RWPE1 (cell line): ENCODE data around the gene TRIM66.

Experiments
- CTCF ChIA-PET: fragments of 350-600 bp; sonication (Branson Sonifier 250); formaldehyde crosslinking; extraction: SDS; loops from one replicate; lab custom pipeline; 2021; lab: Yijun Ruan, JAX
- POLR2A ChIA-PET: fragments of 400-600 bp; formaldehyde crosslinking; extraction: SDS; loops from one replicate; lab custom pipeline; 2020; ENCODE audit warnings: antibody characterized with exemption; ENCODE audit not compliant: low non-redundant PET; lab: Yijun Ruan, JAX
- DNase-seq: peaks from one replicate; pipeline ENCODE4 v3.0.0; 2012; ENCODE audit warnings: low spot score
- H3K27ac ChIP-seq: fragments of 450-650 bp; 2 replicates; pipeline ENCODE4 v1.5.1; 2017
- CTCF ChIP-seq: fragments of 450-650 bp; conservative IDR thresholded peaks from 2 replicates; pipeline ENCODE4 v1.5.1; 2017; ENCODE audit warnings: low read depth, mild to moderate bottlenecking

The TRIM66 gene

GRCh38 chr11:8693555-8693954 is 11.1 kb upstream of the TRIM66 start:
- POLR2A ChIA-PET: no interaction called here
- peak overlapping the region; percentile 27 for H3K27ac ChIP-seq
- CTCF ChIA-PET: interaction anchor here (0.5 kb wide), 1 partner anchor 55 kb away, joined by 6 read pairs; no protein-coding TSS in a partner anchor
- no peak for TF ChIP-seq CTCF
- DNase-seq: no peak

- ChIA-PET CTCF (no interaction called here), POLR2A (no interaction called here)
- no peak for DNase-seq
- H3K27ac ChIP-seq: peak overlapping the region; percentile 27
- TF ChIP-seq CTCF: no peak
These were observed 10.6 kb upstream of the TRIM66 start for GRCh38 chr11:8693010-8693551.

GRCh38 chr11:8692417-8692816 is 10.0 kb upstream of the TRIM66 start:
- TF ChIP-seq CTCF: no peak
- ChIA-PET POLR2A (no interaction called here), CTCF (no interaction called here)
- DNase-seq: no peak
- H3K27ac ChIP-seq: peak overlapping the region; percentile 31

GRCh38 chr11:8691601-8692000 is 9.1 kb upstream of the TRIM66 start:
- no peak for TF ChIP-seq CTCF
- peak overlapping the region; percentile 31; the same call in 1 of the 2 replicates for H3K27ac ChIP-seq
- no peak for DNase-seq
- ChIA-PET CTCF (no interaction called here), POLR2A (no interaction called here)

GRCh38 chr11:8690374-8691342 is 8.2 kb upstream of the TRIM66 start:
- CTCF ChIA-PET: no interaction called here

More at GRCh38 chr11:8690374-8691342, 8.2 kb upstream of the TRIM66 start:
- H3K27ac ChIP-seq: no peak overlapping the region
- POLR2A ChIA-PET: no interaction called here
- DNase-seq: no peak
- TF ChIP-seq CTCF: no peak
